Upper lobe of right lung (tissue), 1 donor: ENCODE data around the gene CAMTA2. TPM values are rescaled to one million over a fixed set of nuclear protein-coding genes. Genes with fewer than 3 reads are reported as not detected.

Experiments
- ATAC-seq: fragments of 200-7000 bp; cut with Tn5 transposase; one replicate; pipeline ENCODE4 v1.9.1; 2020; ENCODE audit warnings: mild to moderate bottlenecking, moderate library complexity
- DNase-seq: peaks from one replicate; pipeline ENCODE4 v3.0.0-alpha.2; 2020
- H3K27ac ChIP-seq: fragments of 200-600 bp; one replicate; pipeline ENCODE4 v1.8.0; 2022
- H3K27me3 ChIP-seq: fragments of 200-600 bp; one replicate; pipeline ENCODE4 v1.8.0; 2022; ENCODE audit warnings: mild to moderate bottlenecking
- H3K36me3 ChIP-seq: fragments of 200-600 bp; one replicate; pipeline ENCODE4 v1.8.0; 2022
- H3K4me1 ChIP-seq: fragments of 200-600 bp; one replicate; pipeline ENCODE4 v1.8.0; 2022
- H3K4me3 ChIP-seq: fragments of 200-600 bp; one replicate; pipeline ENCODE4 v1.8.0; 2022; ENCODE audit warnings: mild to moderate bottlenecking
- H3K9me3 ChIP-seq: fragments of 200-600 bp; one replicate; pipeline ENCODE4 v1.8.0; 2022
- CTCF ChIP-seq: fragments of 200-600 bp; IDR thresholded peaks from one replicate; pipeline ENCODE4 v1.8.0; 2022; ENCODE audit warnings: antibody characterized with exemption
- intact Hi-C: fragments of 100-400 bp; cut with DNase I; formaldehyde crosslinking; loops from one replicate; pipeline ENCODE4 v1.11.0; 2022
- total RNA-seq: library from RNA; stranded (reverse); fragmentation: NEBNext Ultra II Directional; extraction: Animal tissue kit (Norgen Biotek cat#: 25700); gene quantifications from one replicate; pipeline ENCODE4 v1.2.1, GENCODE V29; 2021
- donor health status: DM: no; HTN: yes; CAD: no; lungs with severe emphysema.

Gene CAMTA2
- total RNA-seq, 1 donor from 2014 or later = 55.8 TPM

- H3K4me3 ChIP-seq = peak overlapping the region; percentile 98
- peak overlapping the region; percentile 91 for H3K27ac ChIP-seq
- no peaks in the 10 kb centered on the region for H3K27me3 ChIP-seq
- peaks cover 34% of the 10 kb centered on the region for H3K36me3 ChIP-seq
- no peak for TF ChIP-seq CTCF
- ATAC-seq (no peak), DNase-seq (no peak)
- intact Hi-C loops = no loop called here
- peaks cover 44% of the 10 kb centered on the region for H3K4me1 ChIP-seq
- no peaks in the 10 kb centered on the region for H3K9me3 ChIP-seq
These were observed 48.6 kb downstream of the CAMTA2 start for GRCh38 chr17:4938688-4939545.

GRCh38 chr17:4938069-4938491 is 49.4 kb downstream of the CAMTA2 start:
- Histone ChIP-seq H3K4me3 (no peak overlapping the region), H3K4me1 (peaks cover 38% of the 10 kb centered on the region), H3K27ac (no peak overlapping the region), H3K27me3 (no peaks in the 10 kb centered on the region), H3K36me3 (peaks cover 26% of the 10 kb centered on the region), H3K9me3 (no peaks in the 10 kb centered on the region)
- no peak for TF ChIP-seq CTCF
- intact Hi-C loops = no loop called here
- DNase-seq (no peak), ATAC-seq (no peak)

GRCh38 chr17:4937553-4937952 is 49.9 kb downstream of the CAMTA2 start:
- Histone ChIP-seq H3K9me3 (no peaks in the 10 kb centered on the region), H3K27ac (no peak overlapping the region), H3K4me3 (no peak overlapping the region), H3K27me3 (no peaks in the 10 kb centered on the region), H3K4me1 (peaks cover 34% of the 10 kb centered on the region), H3K36me3 (peaks cover 21% of the 10 kb centered on the region)
- no peak for DNase-seq
- intact Hi-C loops = no loop called here
- ATAC-seq = no peak
- no peak for TF ChIP-seq CTCF

GRCh38 chr17:4936436-4936835 is 51.0 kb downstream of the CAMTA2 start:
- intact Hi-C loops = no loop called here
- no peak overlapping the region for H3K27ac ChIP-seq
- no peak for TF ChIP-seq CTCF
- ATAC-seq (no peak), DNase-seq (no peak)
- H3K36me3 ChIP-seq = peaks cover 13% of the 10 kb centered on the region
- no peaks in the 10 kb centered on the region for H3K27me3 ChIP-seq
- H3K4me3 ChIP-seq = no peak overlapping the region
- H3K4me1 ChIP-seq = peaks cover 24% of the 10 kb centered on the region
- H3K9me3 ChIP-seq = no peaks in the 10 kb centered on the region

GRCh38 chr17:4935650-4936049 is 51.8 kb downstream of the CAMTA2 start:
- no peak for TF ChIP-seq CTCF
- H3K27me3 ChIP-seq = no peaks in the 10 kb centered on the region
- H3K9me3 ChIP-seq = no peaks in the 10 kb centered on the region
- H3K4me1 ChIP-seq = peaks cover 17% of the 10 kb centered on the region
- H3K36me3 ChIP-seq = peaks cover 13% of the 10 kb centered on the region
- ATAC-seq = no peak
- DNase-seq = no peak
- intact Hi-C loops = no loop called here
- H3K27ac ChIP-seq = no peak overlapping the region
- H3K4me3 ChIP-seq = no peak overlapping the region
